GM21390 (cell line): ENCODE data around the gene AHSG.
"Not testable (repeated sequence)": the region's sequence is repeated elsewhere in the genome, so short reads cannot be mapped to it uniquely, and the experiment has no call there.

Experiments
- ATAC-seq: cut with Tn5 transposase; IDR thresholded peaks from one replicate; pipeline ENCODE4 v1.9.1; 2021; ENCODE audit not compliant: unreplicated experiment

AHSG gene

DNA sequence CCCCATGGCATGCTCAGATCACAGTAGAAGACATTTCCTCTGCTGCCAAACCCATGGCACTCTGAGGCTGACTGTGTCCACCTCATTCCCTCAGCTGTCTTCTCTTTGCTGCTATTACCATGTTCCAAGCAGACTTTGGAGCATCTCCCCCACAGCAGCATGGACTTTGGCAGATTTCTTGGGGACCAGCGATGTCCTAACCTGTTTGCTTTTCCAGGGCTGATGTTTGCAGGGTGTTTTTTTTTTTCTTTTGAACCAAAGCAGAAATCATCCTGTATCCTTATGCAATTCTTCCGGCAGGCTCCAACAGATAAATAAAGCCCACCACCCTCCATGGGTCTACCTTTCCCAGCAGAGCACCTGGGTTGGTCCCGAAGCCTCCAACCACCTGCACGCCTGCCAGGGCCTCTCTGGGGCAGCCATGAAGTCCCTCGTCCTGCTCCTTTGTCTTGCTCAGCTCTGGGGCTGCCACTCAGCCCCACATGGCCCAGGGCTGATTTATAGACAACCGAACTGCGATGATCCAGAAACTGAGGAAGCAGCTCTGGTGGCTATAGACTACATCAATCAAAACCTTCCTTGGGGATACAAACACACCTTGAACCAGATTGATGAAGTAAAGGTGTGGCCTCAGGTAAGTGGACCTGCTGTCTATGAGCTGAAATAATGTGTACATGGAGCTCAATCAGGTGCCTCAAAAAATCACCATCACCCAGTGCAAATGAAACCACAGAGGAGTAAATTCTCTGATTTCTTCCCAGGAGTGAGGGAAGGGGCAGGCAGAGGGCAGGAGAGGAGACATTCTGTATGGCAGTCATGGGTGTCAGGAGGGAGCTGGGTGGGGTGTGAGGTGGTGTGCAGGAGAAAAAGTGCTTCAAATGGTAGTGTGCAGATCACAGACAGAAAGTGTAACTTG is at the start of gene AHSG:
AHSG (plus strand) TSS at position 340 of the 916 bp plus-strand sequence; CDS start at position 422, 82 bp downstream.
- ATAC-seq: no peak

DNA sequence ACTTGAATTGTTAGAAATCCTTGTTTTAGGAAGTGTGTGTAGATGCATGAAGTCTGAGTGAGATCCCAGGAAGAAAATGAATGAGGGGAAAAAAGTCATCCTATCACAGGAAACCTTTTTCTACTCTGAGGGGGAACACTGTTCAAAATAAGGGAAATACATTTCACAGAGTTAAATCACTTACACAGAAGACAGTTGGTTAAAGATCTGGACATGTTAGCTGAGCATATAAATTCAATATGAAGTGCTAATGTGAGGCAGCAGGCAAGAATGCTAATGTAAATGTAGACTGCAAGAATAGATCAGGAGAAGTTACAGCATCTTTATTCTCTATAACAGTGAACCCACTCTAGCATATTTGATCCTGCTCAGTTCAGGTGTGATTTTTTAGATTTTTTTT is 48.3 kb upstream of the AHSG start:
- no peak for ATAC-seq

- ATAC-seq: no peak
Measured at GRCh38 chr3:186566772-186567071, 46.1 kb upstream of the AHSG start.

GRCh38 chr3:186567072-186567921 is 45.6 kb upstream of the AHSG start, which contains the start of gene TBCCD1:
Gene TBCCD1, minus strand, starts transcription at chr3:186567339. Its CDS starts 3,010 bp downstream, at chr3:186564329.
- ATAC-seq: peak; percentile 35

DNA sequence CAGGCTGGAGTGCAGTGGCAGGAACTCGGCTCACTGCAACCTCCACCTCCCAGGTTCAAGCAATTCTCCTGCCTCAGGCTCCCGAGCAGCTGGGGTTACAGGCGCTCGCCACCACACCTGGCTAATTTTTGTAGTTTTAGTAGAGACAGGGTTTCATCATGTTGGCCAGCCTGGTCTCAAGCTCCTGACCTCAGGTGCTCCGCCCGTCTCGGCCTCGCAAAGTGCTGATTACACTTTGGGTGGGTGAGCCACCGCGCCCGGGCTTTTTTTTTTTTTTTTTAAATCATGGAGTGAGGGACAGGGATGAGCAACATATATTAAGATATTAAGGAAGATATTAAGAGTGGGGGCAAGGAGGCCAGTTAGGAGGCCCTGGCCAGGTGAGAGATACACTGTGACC is 43.5 kb upstream of the AHSG start:
- not testable (repeated sequence) for ATAC-seq

DNA sequence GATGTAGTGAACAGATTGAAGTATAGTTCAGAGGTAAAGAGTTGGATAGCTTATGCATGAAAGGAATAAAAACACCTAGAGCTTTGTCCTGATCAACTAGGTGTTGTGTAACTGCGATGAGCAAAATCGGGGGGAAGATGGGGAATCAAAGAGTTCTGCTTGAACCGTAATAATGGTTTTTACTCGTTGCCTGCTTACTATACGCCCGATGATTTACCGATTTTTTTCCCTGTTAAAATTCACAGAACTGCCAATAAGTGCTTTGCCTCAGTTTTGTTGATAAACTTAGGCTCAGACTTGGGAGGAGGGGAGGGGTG is 43.1 kb upstream of the AHSG start:
- no peak for ATAC-seq

DNA sequence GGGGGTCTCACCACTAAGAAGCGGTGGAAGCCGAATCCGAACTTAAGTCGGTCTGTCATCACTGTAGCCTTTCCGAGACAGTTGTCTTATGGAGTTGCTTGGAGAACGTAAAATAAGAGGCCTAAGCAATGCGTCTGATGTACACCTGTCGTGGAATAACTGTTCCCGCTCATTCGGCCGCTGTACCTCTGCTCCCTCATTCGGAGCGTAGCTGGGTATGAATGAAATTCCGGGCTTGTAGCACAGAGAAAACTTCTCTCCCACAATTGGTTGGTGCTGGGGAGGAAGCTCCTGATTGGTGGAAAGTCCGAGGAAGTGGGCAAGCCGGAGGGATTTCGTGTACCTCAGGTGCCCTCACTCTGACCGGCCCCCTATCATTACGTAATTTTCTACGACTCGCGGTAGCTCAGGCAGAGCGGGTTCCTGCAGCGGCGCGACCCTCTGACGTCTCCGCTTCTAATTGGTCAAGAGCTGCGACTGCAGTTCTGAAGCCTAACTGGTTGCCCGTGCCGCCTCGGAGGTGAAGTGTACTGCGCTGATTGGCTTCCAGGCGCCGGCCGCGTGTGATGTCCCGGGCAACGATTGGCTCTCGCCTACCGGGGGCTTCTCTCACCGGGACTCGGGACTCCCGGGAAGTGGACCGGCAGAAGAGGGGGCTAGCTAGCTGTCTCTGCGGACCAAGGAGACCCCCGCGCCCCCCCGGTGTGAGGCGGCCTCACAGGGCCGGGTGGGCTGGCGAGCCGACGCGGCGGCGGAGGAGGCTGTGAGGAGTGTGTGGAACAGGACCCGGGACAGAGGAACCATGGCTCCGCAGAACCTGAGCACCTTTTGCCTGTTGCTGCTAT is 42.5 kb upstream of the AHSG start, which contains the start of gene DNAJB11:
DNAJB11 (plus strand) TSS at position 625 of the 845 bp plus-strand sequence; CDS start at position 803, 178 bp downstream.
- peak; percentile 88 for ATAC-seq

- no peak for ATAC-seq
Measured at GRCh38 chr3:186570941-186571643, 41.8 kb upstream of the AHSG start.

GRCh38 chr3:186571644-186572013 is 41.2 kb upstream of the AHSG start:
- ATAC-seq: no peak

- ATAC-seq: no peak
Measured at GRCh38 chr3:186577521-186577920, 35.3 kb upstream of the AHSG start.

DNA sequence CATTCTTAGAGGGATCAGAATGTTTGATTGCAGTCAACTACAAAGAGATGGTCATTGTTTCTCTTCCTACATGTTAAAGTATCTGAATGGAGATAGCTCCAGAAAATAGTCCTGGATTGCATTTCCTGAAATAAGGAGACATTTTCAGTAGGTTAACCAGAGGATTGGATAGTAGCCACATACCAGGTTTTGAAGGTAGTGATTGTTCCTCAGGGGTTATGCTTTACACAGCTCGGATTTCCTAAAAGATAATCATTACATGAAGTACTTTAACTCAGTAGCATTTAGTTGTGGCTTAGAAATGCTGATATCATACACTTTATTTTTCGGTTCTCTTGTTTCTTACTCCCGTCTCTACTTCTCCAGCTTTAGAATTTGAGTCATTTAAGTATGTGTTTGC is 32.1 kb upstream of the AHSG start:
- ATAC-seq: no peak

- ATAC-seq: no peak
Measured at GRCh38 chr3:186582541-186582940, 30.3 kb upstream of the AHSG start.

GRCh38 chr3:186583831-186584230 is 29.0 kb upstream of the AHSG start:
- ATAC-seq: no peak

DNA sequence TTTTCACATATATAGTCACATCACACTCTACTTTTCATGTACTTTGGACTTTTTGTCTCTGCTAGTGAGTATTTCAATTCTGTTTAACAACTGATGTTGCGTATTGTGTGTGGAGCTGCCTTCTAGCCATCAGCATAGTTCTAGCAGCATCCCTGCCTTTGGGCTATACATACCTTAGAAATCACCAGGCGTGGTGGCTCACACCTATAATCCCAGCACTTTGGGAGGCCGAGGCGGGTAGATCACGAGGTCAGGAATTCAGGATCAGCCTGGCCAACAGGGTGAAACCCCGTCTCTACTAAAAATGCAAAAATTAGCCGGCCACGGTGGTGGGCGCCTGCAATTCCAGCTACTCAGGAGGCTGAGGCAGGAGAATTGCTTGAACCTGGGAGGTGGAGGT is 26.6 kb upstream of the AHSG start:
- ATAC-seq: not testable (repeated sequence)

- no peak for ATAC-seq
Measured at GRCh38 chr3:186587183-186587582, 25.7 kb upstream of the AHSG start.

DNA sequence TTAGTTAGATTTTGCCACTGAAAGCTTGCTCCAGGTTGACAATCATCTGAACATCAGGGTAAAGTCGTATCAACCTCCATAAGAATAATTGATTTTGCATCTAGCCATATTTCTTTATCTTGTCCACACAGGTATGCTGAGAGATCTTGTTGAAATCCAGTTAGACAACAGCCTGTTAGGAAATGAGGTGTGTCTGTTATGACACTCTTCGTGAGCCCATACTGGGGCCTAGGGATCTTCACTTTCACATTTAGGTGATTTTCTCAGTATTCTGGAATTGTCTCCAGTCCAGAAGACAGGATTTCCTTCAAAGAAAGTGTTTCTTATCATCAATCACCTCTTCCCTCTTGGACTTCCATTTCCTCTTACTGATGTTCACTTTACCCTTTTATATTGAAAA is 24.2 kb upstream of the AHSG start:
- ATAC-seq: no peak

- ATAC-seq: no peak
Measured at GRCh38 chr3:186589121-186589520, 23.7 kb upstream of the AHSG start.

DNA sequence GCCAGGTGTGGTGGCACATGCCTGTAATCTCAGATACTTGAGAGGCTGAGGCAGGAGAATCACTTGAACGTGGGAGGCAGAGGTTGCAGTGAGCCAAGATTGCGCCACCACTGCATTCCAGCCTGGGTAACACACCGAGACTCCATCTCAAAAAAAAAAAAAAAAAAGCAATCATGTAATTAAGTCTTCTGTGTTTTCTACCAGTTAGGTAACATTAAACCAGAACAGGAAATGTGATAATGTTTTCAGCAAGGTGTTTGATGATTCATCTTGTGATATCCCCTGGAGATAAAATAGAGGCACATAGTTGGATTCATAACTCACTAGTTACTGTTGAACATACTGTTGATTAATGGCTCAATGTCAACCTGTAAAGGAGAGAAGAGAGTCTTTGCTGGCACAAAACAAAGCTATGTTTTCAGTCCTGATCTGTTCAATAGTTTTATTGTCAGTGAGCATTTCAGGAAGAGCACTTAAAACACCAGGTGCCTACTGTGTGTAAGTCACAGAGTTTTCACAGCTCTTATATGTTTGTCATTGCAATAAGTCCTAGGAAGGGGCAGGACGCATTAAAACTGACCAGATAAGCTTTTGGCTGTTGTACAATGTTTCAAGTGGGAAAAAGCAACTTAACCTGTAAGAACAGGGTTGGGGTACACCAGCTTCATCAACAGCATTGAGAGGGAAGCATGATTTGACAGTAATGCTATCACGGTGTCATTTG is 22.8 kb upstream of the AHSG start:
- no peak for ATAC-seq

GRCh38 chr3:186590580-186591295 is 22.1 kb upstream of the AHSG start:
- ATAC-seq: no peak
